Renal cortical epithelial cell (primary cell): ENCODE measurements around the gene WNK2. TPM values are rescaled to one million over a fixed set of nuclear protein-coding genes. Genes with fewer than 3 reads are reported as not detected.

Experiments used
- DNase-seq: peaks from one replicate; pipeline ENCODE4 v3.0.0-alpha.2; 2011; ENCODE audit warnings: low read depth
- total RNA-seq: library from RNA; depleted of rRNA; stranded (reverse); fragments of >200 nt; gene quantifications from 2 replicates; pipeline ENCODE4 v1.2.3, GENCODE V29; 2014

Gene WNK2
- total RNA-seq, 1 donor from 2014 or later, result not detected

GRCh38 chr9:93267091-93267541 is 83.2 kb downstream of the WNK2 start:
- DNase-seq, result no peak

- DNase-seq, result no peak
Measured at GRCh38 chr9:93267681-93268505, 84.0 kb downstream of the WNK2 start.

DNA sequence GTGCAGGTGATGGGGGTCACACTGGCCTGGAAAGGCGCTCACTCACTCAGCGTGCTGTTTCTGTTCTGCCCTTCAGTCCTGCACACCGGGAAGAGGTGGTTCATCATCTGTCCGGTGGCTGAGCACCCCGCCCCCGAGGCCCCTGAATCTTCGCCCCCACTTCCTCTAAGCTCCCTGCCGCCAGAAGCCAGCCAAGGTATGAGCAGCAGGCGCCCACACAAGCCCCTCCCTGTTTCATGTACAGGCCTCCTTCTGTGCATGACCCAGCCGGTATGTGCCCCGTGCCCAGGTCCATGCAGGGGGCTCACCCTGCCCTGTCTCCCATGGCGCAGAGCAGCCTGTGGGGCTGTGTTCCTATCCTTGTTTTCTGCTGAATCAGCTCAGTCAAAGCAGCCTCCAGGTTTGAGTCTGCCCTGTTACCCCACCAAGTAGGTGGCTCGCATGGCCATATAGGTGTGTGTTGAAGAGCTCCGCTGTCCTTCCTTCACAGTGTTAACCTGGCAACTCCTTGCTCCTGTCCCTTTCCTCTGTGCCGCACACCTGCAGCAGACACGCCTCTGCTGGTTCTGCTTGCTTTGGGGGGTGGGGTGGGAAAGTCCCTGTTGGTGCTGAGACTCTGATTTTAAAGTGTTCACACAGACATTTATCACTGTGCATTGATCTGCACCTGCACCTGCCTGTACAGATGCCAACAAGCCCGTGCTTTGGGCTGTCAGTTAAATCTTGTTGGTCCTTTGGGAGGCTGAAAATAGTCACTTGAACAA is 84.8 kb downstream of the WNK2 start:
- no peak for DNase-seq

- DNase-seq, result no peak
Measured at GRCh38 chr9:93270976-93271375, 87.0 kb downstream of the WNK2 start.

DNA sequence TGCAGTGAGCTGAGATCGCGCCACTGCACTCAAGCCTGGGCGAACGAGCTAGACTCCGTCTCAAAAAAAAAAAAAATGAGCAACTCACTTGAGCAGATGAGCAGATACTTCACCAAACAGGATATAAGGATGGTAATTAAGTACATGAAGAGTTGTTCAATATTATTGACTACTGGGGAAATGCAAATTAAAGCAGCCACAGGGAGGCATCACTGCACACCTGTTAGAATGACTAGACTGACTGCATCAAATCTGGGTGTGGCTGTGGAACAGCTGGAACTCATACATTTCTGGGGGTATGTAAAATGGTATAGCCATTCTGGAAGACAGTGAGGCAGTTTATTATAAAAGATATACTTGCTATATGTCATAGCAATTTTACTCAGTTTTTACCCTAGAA is 93.0 kb downstream of the WNK2 start:
- DNase-seq, result no peak

GRCh38 chr9:93278144-93278543 is 94.2 kb downstream of the WNK2 start:
- DNase-seq, result no peak

DNA sequence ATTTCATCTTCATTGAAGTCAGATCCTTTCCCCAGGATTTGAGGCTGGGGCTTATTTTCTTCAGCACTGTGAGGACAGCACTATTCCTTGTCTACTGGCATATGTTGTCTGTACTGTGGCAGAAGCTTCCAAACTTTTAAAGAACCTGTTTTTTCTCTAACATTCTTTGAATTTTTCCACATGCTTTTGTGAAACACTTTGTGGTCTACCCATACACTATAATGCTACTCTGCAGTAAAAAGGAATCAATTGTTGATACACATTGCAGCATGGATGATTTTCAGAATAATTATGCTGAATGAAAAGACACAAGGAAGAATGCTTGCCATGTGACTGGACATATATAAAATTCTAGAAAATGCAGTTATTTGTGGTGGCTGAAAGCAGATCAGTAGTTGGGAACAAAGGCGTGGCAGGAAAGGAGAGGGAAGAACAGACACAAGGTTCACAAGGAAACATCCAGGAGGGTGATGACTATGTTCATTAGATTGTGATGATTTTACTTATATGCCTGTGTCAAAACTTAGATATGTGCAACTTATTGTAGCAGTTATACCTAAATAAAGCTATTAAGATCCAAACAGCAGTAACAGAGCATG is 96.8 kb downstream of the WNK2 start:
- no peak for DNase-seq

DNA sequence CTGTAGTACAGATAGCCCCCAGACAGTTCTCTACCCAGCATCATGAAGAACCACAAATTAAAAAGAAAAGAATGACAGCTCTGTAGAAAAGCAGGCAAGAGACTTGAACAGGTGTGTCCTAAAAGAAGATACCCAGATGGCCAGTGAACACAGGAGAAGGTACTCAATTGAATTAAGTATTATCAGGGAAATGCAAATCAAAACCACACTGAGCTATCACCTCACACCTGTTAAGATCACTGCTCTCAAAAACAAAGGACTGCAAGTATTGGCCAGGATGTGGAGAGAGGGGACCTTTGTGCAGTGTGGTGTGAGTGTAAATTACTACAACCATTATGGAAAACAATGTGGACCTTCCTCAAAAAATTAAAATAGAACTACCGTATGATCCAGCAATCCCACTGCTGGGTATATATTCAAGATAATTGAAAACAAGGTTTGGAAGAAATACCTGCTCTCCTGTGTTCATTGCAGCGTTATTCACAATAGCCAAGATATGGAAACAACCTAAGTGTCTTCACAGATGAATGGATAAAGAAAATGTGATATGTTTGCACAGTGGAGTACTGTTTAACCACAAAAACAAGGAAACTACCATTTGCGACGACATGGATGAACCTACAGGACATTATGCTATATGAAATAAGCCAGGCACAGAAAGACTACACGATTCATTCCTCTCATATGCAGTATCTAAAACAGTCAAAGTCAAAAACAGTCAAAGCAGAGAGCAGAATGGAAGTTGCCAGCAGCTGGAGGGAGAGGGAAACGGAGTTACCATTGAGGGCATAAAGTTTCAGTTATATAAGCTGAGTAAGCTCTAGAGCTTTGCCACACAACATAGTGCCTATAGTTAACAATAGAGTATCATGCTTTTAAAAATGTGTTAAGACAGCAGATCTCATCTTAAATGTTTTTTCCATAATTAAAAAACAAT is 102.6 kb downstream of the WNK2 start:
- DNase-seq, result peak; percentile 23

DNA sequence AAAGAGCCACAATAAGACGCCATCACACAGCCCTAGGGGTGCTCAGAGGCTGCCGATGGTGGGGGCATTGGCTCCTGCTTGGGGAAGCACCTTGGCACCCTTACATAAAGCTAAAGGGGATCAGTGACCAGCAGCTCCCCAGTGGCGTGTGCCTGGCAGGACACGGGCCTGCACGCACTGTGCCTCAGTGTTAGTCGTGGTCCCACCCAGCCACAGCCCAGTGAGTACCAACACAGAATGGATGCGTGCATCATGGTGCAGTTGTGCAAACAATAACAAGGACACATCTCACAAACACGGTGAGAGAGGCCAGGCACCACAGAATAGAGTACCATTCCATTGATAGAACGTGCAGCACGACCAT is 103.2 kb downstream of the WNK2 start:
- no peak for DNase-seq

- DNase-seq, result no peak
Measured at GRCh38 chr9:93287593-93287992, 103.7 kb downstream of the WNK2 start.

- DNase-seq, result no peak
Measured at GRCh38 chr9:93288341-93288740, 104.4 kb downstream of the WNK2 start.

DNA sequence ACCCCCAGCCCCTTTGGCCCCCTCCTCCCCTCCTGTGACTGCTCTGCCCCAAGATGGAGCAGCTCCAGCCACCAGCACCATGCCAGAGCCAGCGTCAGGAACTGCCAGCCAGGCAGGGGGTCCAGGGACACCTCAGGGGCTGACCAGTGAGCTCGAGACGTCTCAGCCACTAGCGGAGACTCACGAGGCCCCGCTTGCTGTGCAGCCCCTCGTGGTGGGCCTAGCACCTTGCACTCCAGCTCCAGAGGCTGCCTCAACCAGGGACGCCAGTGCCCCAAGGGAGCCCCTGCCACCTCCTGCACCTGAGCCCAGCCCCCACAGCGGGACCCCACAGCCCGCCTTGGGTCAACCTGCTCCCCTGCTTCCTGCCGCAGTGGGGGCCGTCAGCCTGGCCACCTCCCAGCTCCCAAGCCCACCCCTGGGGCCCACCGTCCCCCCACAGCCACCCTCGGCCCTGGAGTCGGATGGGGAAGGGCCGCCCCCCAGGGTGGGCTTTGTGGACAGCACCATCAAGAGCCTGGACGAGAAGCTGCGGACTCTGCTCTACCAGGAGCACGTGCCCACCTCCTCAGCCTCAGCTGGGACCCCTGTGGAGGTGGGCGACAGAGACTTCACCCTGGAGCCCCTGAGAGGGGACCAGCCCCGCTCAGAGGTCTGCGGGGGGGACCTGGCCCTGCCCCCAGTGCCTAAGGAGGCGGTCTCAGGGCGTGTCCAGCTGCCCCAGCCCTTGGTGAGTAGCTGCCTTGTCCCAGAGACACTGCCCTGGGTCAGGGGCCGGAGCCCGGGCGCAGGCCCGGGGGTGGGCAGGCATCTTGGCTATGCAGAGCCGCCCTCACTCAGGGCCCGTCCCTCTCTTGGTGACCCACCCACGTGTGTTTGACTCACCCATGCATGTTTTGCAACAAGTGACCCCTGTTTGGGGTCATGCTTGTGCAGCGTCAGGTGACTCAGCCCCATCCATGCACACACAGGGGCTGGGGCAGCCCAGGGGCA is 105.2 kb downstream of the WNK2 start:
- peak; percentile 84 for DNase-seq

DNA sequence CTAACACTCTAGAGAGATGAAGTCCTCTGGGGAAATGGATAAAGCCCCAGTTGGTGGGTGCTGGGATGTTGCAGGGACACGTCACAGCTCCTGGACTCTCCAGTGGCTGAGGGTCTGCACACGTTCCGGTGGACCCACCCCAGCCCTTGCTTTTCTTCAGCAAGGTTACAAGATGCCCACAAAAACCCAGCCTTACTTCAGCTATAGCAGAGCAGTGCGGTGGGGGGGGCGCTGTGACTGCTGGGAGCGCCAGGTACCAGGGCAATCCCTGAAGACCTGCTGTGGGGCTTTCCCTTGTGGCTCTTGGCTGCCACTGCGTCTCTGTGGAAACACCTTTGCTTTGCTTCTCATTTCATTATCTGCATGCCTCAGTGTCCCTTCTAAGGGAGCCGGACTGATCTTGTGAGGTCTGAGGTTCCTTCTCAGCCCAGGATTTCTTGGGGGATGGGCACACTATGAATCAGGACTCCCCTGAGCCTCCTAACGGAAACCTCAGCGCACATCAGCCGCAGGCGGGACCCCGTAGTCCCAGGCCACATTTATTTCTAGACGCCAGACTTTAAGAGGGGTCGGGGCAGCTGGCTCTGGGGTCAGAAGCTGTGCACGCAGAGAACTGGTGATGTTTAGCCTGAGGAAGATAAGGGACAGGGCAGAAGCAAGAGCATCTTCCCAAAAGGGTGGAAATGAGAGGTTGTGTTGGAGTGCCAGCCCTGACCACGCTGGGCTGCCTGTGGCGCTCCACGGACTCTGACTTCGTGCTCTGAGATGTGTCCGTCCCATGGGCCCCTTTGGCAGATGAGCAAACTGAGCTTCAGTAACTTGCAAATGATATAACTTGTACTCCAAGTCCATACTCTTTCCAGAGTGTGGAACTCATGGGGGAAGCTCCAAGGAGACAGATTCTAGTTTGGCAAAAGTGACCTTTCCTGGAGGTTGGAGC is 106.8 kb downstream of the WNK2 start:
- DNase-seq, result no peak

GRCh38 chr9:93291536-93292287 is 107.8 kb downstream of the WNK2 start:
- no peak for DNase-seq

DNA sequence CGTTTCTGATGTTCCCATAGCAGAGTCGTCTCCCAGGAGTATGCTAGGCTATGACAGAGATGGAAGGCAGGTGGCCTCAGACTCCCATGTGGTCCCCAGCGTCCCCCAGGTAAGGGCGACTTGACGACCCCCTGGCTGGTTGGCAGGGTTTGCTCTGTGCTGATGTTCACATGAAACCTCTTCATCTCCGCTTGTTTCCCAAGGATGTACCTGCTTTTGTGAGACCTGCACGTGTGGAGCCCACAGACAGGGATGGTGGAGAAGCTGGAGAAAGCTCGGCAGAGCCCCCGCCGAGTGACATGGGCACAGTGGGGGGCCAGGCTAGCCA is 108.3 kb downstream of the WNK2 start:
- DNase-seq, result no peak

DNA sequence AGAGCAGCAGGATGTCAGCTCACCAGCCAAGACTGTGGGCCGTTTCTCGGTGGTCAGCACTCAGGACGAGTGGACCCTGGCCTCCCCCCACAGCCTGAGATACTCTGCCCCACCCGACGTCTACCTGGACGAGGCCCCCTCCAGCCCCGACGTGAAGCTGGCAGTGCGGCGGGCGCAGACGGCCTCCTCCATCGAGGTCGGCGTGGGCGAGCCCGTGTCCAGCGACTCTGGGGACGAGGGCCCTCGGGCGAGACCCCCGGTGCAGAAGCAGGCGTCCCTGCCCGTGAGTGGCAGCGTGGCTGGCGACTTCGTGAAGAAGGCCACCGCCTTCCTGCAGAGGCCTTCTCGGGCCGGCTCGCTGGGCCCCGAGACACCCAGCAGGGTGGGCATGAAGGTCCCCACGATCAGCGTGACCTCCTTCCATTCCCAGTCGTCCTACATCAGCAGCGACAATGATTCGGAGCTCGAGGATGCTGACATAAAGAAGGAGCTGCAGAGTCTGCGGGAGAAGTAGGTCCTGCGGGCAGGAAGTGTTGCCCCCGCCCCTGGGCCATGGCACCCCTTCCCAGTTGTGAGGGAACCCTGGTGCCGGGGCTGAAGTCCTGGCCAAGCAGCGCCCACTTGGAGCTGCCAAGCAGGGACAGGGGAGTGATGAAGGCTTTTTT is 108.9 kb downstream of the WNK2 start:
- DNase-seq, result no peak

DNA sequence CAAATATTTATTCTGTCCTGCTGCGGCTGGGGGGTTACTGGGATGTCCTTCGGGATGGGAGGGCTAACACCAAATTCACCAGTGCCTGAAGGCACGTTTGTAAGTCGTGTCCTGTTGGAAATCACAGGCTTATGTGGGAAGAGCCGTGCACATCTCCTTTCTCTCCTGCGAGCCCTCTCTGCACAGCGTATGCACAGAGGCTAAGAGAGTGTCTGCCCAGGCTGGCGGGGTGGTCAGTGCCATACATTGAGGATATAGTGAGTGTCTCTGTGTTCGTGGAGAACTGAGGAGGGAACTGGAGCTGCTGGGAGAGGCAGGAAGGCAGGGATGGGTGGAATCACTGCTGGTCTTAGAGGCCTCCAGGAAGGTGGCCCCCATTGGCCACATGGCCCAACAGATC is 110.1 kb downstream of the WNK2 start:
- DNase-seq, result no peak

DNA sequence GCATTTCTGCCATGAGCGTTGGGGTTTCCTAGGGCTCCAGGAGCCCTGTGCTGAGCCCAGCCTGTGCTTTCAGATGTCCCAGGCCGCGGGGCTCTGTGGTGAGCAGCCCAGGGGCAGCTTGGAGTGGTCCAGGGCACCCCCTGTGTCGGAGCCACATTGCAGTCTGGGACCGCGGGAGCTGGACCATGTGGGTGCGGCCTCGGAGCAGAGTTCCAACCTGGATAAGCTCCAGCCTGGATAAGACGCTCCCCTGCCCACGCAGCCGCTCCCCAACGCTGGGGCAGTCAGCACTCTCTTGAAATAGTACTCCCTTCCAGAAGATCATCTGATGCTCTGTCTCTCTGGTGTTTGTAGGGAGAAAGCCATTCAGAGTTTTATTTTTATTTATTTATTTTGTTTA is 111.1 kb downstream of the WNK2 start:
- DNase-seq, result no peak
